GM18517 (cell line): ENCODE data around the gene LYST.

Experiments
- ATAC-seq: cut with Tn5 transposase; IDR thresholded peaks from one replicate; pipeline ENCODE4 v1.9.1; 2021; ENCODE audit warnings: mild to moderate bottlenecking, moderate library complexity; ENCODE audit not compliant: unreplicated experiment

The LYST gene

DNA sequence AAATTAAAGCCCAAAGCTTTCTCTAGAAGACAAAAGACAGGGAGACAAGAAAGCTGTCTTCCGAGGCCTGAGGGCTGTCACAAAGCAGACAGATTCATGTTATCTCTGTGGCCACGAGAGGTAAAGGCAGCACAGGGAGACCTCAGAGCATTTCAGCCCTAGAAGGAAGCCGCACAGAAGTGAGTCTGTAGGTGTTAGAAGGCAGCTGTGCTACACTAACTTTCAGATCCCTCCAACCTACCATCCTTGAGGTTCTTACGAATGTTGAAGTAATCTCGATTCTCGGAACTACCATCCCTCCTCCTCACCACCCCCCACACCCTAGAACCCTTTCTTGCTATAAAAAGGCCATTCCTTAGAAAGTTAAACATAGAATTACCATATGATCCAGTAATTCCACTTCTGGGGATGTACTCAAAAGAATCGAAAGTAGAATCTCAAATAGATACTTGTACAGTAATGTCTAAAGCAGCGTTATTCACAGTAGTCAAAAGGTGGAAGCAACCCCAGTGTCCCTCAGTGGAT is 21.5 kb upstream of the LYST start:
- ATAC-seq, result peak; percentile 88

DNA sequence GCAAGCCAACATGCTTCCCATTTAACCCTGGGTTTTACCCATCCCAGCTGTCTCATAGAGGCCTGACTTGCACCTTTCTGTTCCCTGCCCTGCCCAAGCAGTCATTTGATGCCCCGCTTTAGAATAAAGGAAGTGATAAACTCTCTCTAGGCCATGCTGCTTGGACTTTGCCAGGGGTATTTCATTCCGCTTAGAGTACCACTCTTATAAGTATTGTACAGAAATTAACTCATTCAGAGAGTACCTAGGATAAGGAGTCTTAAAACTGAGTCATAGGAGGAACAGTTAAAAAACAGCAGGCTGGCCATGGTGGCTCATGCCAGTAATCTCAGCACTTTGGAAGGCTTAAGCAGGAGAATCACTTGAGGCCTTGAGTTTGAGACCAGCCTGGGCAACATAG is 21.0 kb upstream of the LYST start:
- ATAC-seq, result peak; percentile 8

DNA sequence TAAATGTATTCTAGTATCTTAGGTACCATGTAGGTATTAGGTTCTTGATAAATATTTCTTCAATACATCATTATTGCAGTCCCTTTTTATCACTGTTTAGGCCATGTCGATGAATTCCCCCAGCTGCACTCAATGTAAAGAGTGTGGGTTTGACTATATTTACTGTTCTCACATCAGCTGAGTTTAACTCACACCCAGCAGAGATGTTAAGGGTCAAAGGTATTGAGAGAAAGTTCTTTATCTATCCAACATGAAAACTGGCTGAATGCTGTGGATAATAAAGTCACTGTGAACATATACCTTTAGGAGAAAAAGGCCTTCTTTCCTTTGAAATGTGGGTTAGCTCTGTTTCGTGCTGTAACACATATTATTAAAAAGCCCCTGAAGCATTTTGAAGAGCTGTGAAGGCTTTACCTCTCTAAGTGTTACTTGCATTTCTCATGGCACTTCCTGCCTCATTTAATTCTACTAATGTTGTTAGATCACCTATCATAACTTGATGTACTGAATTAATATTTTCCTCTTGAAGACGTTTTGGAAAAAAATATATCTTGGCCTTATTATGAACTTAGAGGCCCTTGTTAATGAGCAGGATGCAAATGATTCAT is 19.1 kb upstream of the LYST start:
- no peak for ATAC-seq

DNA sequence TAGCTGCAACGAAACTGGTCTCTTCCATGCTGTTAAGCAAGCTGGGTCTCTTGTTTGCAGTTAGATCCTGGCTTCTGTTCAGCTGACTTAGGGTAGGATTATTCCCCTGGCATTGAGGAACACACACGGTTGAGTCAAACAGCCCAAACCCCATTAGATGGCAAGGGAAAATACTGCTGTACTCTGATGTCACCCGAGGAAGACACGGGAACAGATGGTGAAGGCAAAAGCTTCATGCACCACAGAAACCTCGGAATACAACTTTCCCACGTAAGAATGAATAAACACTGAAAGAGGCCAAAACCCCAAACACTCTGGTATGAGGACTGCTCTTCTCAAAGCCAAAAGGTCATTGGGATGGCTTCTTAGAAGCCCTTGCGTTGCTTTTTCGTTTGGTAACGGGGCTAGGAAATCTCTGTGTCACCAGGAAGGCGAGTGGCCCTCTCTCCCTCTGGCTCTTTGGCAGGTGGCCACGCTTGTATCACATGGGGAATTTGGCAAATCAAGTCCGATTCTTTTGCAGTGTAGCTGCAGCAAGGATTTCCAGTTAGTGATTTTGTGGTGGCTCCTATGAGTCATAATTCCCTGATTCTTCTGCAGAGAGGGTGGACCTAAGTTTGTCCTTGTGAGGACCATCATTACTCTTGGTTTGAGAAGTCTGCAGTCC is 16.7 kb upstream of the LYST start:
- no peak for ATAC-seq

DNA sequence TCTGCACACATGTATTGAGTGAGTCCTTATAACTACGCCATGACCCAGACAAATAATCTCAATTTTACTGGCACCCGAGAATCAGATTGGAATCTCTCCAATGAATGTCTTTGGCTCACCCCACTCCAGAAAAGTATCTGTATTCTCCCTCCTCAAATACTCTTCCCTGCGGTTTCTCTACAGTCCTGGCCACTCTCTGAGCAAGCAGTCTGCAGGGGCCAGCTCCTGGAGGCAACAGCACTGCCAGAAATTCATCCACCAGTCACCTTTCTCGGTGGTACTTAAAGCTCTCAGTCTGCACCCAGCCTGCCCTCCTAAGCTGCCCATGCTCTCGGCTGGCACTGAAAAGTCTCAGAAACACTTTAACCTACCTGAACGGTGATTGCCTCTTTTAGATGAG is 16.1 kb upstream of the LYST start:
- ATAC-seq, result no peak

DNA sequence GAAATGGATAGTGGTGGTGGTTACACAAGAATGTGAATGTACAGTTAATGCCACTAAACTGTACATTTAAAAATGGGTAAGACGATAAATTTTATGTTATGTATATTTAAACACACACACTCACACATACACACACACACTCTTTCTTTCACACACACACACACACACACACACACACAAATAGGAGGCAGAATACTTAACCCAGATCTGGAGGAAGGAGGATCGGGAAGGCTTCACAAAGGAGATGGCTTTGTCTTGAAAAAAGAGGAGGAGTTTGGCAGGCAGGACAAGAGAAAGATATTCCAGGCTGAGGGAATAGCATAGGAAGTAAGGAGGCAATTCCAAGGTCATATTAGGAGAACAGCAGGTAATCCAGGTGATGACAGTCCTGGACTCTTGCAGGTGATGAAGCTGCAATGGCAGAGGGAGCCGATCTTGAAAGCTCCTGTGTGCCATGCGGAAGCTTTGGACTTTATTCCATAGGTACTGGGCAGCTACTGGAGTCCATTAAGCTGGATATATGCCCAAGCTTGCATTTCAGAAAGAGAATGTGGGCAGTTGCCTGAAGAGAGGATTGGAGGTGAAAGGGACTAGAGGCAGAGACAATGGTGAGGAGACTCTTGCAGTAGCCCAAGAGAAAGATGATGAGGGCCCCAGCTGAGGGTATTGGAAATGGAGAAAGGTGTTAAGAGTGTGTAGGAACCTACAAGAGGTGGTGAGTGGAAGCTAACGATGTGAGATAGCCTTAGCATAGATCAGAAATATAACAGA is 15.4 kb upstream of the LYST start:
- ATAC-seq, result no peak

DNA sequence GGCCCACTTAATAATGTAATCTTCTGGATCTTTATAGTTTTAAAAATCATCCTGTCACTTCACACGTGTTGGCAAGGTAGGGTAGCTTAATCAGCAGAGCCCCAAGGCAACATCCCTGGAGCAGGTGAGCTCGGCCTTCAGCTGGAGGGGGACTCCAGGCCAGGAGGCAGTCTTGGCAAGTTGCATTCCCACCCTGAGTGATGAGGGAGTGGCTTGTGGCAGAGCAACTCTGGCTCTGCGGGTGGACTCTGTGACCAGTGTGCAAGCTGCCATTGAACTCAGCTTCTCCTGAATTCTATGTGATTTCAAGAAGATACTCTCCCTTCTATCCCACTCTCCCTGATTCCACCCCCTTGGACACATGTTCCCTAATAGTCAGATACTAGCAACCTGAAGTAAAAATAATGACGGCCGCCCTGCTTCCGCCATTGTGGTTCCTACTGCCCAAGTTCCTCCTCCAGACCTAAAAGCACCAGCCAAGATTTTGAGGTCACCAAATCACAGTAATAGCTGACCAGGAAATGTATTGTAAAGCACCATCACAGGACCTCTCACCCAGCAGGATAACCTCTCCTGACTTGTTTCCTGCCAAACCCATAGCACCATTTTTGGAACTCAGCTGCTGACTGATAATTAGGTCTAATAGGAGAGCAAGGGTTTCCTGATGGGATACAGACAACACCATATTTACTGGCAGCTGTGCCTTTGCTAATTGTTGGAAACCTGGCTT is 11.5 kb upstream of the LYST start:
- no peak for ATAC-seq

DNA sequence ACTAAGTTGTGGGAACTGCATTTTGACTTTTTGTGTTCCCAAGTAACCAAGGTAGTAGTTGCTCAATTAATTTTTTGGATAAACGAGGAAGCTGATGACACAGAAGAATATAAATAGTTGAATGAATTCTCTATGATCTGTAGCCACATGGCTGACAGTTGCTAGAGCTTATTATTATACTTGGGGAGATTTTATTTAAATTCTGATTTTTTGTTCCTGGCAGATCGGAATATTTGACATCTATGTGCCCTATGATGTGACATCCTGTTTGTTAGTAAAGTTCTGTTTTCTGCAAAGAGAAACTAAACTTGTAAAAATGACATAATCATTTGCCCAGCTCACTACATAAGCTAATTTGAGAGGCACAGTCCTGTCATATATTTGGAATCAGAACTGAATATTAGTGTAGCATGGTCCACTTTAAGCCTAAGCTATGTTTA is 9.7 kb upstream of the LYST start:
- no peak for ATAC-seq

DNA sequence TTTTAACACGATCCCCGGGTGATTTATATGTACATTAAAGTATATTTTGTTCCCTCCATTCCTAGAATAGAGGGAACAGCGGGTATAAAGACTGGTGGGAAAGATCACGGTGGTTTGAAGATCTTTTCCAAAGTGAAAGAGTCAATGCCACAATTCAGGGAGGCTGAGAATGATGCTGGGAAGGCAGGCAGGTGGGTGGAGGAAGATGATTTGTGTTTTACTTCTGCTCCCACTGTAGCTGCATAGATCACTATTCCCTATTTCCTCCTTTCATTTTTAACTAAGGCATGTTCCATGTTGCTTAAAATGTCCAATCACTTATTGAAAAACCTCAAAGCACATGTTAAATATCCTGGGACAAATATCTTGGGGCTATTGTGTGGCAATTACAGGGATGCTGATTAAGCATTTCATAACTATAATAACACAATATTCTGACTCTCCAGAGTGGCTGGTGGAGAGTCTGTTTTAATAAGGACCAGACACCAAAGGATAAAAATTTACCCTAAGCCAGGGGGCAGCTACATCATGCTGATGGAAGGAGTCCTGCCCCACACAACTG is 8.4 kb upstream of the LYST start:
- ATAC-seq, result no peak

DNA sequence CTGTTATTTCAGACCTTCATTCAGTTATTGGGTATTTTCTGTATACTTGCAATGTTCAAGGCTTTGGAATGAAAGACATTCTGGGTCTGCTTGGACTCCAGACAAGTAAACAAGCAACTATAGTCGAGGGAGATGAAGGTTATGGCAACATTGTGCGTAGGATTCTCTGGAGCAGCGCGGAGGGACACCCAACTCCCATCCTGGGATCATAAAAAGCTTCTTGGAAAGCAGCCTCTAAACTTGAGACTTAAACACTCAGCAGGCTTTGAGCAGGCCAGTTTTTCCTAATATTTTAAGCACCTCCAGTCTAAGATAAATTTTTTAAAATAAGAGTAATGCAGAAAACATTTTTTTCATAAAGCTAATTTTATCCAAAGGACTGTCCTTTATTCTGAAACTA is 7.6 kb upstream of the LYST start:
- no peak for ATAC-seq

DNA sequence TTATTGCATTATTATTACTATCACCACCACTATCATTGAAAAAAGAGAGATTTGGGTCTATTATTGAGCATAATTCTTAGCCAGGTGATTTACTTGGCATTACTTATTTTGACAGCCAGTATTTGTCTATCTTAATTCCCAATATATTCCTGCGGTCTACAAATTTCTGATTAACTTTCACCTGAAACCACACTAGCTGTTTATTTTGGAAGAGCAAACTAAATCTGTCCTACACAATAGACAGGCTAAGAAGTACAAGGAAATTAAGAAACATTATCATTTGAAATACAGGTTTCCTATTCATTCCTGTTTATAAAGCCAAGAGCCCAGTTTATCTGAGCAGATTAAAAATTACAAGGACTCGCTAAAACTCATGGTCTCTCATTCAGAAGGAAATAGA is 6.9 kb upstream of the LYST start:
- ATAC-seq, result no peak

DNA sequence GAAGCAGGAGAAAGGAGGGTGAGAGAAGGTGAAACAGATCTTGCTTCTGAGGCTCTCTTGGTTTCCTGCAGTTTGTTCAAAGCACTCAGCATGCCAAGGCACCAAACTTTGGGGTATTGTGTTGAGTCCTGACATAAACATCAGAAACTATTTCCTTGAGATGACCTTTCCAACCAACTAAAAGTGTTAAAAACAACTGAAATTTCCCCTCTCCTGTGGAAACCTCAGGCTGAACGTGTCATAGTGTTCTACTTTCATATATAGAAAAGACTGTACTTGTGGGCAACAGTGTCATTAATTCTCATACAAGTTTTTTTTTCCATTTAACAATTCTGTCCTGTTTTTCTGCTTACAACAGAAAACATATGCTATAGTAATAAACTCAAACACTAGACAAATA is 6.3 kb upstream of the LYST start:
- no peak for ATAC-seq

DNA sequence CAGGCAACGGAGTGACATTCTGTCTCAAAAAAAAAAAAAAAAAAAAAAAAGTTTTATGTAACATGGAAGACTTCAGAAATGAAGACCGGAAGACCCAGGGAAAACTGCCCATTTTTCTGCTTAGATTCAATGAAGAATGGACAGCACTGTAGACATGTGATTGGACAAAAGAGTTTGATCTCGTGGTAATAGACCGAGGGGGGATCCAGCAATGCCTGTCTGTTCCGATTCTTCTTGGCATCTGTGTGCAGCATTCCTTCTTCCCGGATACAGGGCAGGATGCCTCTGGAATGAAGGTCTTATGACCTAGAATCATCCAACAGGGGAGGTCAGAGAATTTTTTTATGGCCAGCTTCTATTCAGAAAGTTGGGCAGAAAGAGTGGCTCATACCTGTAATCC is 5.6 kb upstream of the LYST start:
- ATAC-seq, result no peak

DNA sequence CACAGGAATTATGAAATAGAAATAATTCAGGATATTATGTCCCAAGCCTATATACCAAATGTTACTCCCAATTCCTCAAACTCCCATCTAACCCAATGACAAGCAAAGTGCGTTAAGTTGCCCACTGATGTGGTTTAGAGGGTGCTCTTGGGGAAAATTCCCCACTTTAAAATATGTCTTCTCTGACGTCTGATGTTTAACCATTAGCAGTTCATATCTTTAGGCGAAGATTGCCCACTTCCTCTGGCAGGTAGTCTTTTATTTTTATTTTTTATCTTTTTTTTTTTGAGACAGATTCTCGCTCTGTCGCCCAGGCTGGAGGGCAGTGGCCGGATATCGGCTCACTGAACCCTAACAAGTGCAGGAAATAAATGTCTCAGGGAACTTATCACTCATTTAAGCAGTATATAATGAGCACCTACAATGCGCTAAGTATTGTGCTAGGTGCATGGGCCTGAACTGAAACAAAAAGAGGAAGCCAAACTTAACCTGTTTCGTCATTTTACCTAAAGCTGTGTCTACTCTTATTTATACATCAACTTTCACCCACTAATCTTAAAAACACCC is 1.3 kb upstream of the LYST start:
- peak; percentile 47 for ATAC-seq

DNA sequence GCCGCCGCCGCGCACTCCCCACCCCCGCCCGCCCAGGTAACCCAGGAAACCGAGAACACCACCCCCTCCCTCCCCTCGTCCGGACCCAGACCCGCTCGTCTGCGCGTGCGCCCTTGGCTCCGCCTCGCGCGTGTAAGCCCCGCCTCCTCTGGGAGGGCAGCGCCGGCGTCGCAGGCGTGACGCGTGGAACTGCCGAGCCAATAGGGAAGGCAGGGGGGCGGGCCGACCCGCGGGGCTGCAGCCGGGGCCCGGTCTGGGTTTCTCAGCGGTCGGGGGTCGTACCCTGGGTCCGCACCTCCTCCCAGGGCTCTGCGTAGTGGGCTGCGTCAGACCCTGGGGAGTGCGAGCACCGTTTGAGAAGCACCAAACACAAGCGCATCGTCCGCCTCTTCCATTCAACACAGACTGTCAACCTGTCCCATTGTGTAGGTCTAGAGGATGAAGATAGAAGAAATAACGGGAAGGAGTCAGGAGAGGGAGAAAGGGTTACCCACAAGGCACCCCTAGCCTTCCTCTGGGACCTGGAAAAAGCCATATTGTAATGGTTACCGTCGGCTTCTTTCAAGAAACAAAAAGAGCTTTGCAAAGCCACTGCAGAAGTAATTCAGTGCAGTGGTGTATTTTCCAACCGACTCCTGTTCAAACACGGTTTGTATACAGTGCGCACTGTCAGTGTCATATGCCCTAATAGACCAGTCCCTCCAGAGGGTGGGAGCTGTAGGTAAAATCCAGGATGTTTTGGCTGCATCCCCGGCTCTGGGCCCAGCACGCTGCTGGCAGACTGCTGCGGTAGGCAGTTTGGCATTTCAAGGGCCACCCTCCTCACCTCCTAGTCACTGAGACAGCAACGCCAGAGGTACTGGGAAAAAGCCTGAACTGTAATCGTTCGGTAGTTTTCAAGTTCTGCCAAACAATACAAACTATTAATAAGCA is 473 bp upstream of the LYST start:
- ATAC-seq, result peak; percentile 51

DNA sequence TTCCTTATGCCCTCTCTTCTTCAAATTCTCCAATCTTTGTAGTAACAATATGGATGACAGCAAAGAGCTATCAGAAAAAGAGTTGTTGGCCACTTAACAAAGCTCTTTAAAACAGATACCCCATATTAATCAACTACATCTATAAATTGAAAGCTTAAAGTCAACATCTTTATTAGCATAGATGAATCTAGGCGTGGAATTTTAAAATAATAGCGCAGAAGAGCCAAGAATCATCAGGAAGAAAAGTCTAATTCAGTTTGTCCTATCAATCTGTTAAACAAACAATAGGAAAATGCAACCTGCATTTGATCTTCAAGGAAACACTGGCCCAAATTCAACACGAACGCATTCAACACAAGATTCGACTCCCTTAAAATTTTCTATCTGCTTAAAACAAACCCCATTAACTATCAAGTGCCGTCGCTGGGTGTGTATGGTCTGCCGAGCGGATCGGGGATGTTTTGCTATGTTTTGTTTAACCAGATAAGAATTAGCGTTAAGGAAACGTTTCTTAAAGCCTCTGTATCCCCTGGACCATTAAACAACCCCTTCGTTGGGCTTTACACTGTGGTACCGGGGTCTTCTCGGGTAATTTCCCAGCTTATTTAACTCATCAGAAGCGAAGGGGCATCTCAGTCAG is 1.0 kb downstream of the LYST start:
- no peak for ATAC-seq

DNA sequence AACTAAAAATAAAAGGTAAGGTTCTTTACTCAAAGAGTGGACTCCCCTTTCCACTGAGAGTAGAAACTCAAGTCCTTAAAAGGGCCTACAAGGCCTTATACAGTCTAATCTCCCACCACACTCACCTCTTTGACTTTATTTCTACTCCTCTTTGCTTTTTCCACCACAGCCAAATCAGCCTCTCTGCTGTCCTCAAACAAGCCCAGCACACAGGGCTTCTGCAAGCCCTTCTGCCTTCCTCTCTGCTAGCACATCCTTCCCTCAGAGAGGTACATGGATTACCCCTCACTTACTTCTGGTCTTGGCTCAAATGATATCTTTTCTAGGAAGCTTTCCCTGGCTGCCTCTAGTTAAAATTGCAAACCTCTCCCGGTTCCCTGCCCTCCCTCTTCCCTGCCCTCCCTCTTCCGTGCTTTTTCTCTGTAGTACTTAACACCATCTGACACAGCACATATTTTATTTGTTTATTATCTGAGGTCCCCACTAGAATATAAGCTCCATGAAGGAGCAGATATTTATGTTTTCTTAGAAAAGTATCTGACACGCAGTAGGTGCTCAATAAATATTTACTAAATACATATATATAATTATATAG is 1.7 kb downstream of the LYST start:
- no peak for ATAC-seq

DNA sequence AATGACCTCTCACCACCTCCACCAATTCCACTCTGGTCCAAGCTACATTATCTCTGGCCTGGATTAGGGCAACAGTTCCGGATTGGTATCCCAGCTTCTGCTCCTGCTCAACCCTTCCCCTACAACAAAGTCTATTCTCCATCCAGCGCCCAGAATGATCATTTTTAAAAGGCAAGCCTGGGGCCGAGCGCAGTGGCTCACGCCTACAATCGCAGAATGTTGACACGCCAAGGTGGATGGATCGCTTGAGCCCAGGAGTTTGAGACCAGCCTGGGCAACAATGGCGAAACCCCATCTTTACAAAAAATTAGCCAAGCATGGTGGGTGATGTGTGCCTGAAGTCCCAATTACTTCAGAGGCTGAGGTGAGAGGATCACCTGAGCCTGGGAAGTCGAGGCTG is 2.2 kb downstream of the LYST start:
- no peak for ATAC-seq

DNA sequence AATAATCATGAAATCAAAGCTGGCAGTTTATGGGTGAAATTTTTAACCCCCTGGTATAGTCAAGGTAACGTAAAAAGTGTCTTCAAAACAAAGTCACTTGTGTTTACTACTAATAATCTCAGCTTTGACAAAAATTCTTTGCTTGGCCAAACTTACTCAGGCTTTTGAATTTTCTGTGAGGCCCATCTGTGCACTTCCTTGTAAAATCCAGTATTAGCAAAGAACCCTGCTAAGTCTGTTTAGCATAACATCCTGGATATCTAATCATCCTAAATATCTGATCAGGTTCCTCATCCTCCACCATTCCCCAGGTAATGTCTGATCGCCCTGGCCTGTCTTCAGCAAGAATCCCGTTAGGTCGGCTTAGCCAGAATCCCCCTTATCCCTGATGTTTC is 3.0 kb downstream of the LYST start:
- ATAC-seq, result no peak
